ENCODE data around the gene KCNK1.
"Not testable (repeated sequence)": the region's sequence is repeated elsewhere in the genome, so short reads cannot be mapped to it uniquely, and the experiment has no call there.

The KCNK1 gene

GRCh38 chr1:233619414-233619813, 5.5 kb downstream of the KCNK1 start:
- not testable (repeated sequence) for H3K4me1 ChIP-seq (ENCODE audit: control insufficient read depth, insufficient read depth, low read length, poor library complexity, severe bottlenecking); H3K9me3 ChIP-seq (ENCODE audit: control insufficient read depth, low read length); H3K27ac ChIP-seq (ENCODE audit: insufficient read depth, low read length, poor library complexity, severe bottlenecking); H3K36me3 ChIP-seq (ENCODE audit: control insufficient read depth, insufficient read depth, low read length); H3K27me3 ChIP-seq (replicated peaks; ENCODE audit: control insufficient read depth, insufficient read depth, low read length, poor library complexity, severe bottlenecking); H3K4me3 ChIP-seq (ENCODE audit: insufficient read depth, low read depth, low read length, poor library complexity, severe bottlenecking); DNase-seq

DNA sequence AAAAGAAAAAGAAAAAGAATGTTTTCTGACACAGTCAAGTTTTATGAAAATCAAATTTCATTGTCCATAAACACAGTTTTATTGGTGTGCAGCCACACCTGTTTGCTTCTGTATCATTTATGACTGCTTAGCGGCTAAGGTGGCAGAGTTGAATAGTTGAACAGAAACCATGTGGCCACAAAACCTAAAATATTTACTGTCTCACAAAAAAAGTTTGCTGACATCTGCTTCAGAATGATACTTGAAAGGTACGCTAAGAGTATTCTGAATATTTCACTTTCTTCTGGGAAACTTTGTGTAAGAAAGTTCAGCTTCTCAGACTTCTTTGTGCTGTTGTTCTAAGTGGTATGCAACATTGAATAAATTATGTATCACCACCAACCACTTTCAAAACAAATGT, 6.2 kb downstream of the KCNK1 start:
- H3K4me3 ChIP-seq (ENCODE audit: insufficient read depth, low read depth, low read length, poor library complexity, severe bottlenecking) = no peak overlapping the region
- H3K36me3 ChIP-seq (ENCODE audit: control insufficient read depth, insufficient read depth, low read length) = no peaks in the 10 kb centered on the region
- DNase-seq = no peak
- no peak overlapping the region for H3K27ac ChIP-seq (ENCODE audit: insufficient read depth, low read length, poor library complexity, severe bottlenecking)
- no peaks in the 10 kb centered on the region for H3K9me3 ChIP-seq (ENCODE audit: control insufficient read depth, low read length)
- peaks cover 5% of the 10 kb centered on the region for H3K27me3 ChIP-seq (replicated peaks; ENCODE audit: control insufficient read depth, insufficient read depth, low read length, poor library complexity, severe bottlenecking)
- H3K4me1 ChIP-seq (ENCODE audit: control insufficient read depth, insufficient read depth, low read length, poor library complexity, severe bottlenecking) = no peaks in the 10 kb centered on the region

DNA sequence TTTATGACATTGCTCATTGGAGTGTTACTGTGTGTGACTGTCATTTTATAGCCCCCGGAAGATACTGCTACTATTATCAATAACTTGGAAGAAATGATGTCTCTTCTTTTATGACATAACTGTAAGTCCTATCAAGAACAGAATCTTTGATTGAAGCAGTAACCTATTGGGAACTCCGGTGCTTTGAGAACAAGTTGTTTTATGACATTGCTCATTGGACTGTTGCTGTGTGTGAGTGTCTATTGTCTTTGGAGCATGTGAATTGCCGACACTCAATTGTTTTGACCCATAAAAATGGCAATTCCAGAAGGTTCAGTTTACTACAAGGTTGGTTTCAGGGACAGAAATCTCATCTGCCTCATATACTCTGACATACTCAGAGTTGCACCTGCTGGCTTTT, 8.0 kb downstream of the KCNK1 start:
- no peaks in the 10 kb centered on the region for H3K36me3 ChIP-seq (ENCODE audit: control insufficient read depth, insufficient read depth, low read length)
- H3K9me3 ChIP-seq (ENCODE audit: control insufficient read depth, low read length) = no peaks in the 10 kb centered on the region
- H3K4me1 ChIP-seq (ENCODE audit: control insufficient read depth, insufficient read depth, low read length, poor library complexity, severe bottlenecking) = no peaks in the 10 kb centered on the region
- DNase-seq = no peak
- H3K27me3 ChIP-seq (replicated peaks; ENCODE audit: control insufficient read depth, insufficient read depth, low read length, poor library complexity, severe bottlenecking) = no peaks in the 10 kb centered on the region
- H3K4me3 ChIP-seq (ENCODE audit: insufficient read depth, low read depth, low read length, poor library complexity, severe bottlenecking) = no peak overlapping the region
- no peak overlapping the region for H3K27ac ChIP-seq (ENCODE audit: insufficient read depth, low read length, poor library complexity, severe bottlenecking)

DNA sequence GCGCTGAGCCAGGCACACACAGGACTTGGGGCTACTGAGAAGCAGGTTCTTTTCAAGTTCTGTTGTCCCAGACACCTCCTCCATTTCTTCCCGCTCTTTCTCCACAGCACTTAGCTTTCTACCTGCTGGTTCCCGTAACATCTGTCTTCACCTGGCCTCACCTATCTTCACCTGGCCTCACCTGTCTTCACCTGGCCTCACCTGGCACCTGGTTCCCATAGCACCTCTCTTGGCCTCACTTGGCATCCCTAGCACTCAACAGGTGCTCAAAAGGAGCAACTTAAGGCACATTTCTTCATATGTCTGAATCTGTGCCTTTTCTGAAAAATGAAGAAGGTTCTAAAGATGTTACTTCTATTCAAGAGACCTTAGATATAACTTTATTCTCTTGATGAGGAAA, 10.4 kb downstream of the KCNK1 start:
- H3K4me3 ChIP-seq (ENCODE audit: insufficient read depth, low read depth, low read length, poor library complexity, severe bottlenecking) = no peak overlapping the region
- no peaks in the 10 kb centered on the region for H3K4me1 ChIP-seq (ENCODE audit: control insufficient read depth, insufficient read depth, low read length, poor library complexity, severe bottlenecking)
- no peaks in the 10 kb centered on the region for H3K27me3 ChIP-seq (replicated peaks; ENCODE audit: control insufficient read depth, insufficient read depth, low read length, poor library complexity, severe bottlenecking)
- H3K27ac ChIP-seq (ENCODE audit: insufficient read depth, low read length, poor library complexity, severe bottlenecking) = no peak overlapping the region
- H3K36me3 ChIP-seq (ENCODE audit: control insufficient read depth, insufficient read depth, low read length) = no peaks in the 10 kb centered on the region
- no peak for DNase-seq
- no peaks in the 10 kb centered on the region for H3K9me3 ChIP-seq (ENCODE audit: control insufficient read depth, low read length)

DNA sequence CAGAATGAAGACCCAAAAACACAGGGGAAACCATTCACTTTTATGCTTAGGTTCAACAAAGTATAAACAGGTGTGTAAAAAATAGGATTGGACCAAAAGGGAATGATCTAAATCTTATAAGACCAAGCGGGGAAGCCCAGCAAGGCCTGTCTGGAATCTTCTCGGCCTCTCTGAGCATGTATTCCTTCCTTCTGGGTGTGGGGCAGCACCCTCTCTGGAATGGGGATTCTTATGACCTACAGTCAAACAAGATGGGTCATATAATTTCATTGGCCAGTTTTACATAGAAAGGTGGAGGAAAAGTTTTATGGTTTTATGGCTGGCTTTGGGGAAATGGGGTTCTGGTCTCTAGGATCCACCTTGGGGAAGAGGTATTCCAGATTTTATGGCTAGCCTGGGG, 11.2 kb downstream of the KCNK1 start:
- no peaks in the 10 kb centered on the region for H3K9me3 ChIP-seq (ENCODE audit: control insufficient read depth, low read length)

DNA sequence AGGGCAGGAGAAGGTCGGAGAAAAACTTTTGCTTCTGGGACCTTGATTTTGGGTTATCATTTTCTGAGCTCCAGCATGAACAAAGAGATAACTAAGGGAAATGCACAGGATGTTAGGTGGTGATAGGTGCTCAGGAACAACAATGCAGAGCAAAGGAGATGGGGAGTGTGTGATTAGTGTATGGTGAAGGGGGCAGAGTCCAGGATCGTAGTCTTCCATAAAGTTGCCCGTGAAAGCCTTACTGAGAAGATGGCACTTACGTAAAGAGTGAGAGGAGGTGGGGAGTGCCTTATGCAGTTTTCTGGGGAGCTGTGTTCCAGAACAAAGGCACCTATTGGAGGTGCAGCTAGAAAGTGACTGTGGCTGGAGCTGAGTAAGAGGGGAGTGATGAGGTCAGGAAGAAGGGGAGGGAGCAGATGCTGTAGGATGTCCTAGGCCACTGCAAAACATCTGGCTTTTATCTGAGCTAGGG, 11.6 kb downstream of the KCNK1 start:
- H3K36me3 ChIP-seq (ENCODE audit: control insufficient read depth, insufficient read depth, low read length) = no peaks in the 10 kb centered on the region
- no peak for DNase-seq

More for the DNA sequence above, 11.2 kb downstream of the KCNK1 start:
- no peaks in the 10 kb centered on the region for H3K36me3 ChIP-seq (ENCODE audit: control insufficient read depth, insufficient read depth, low read length)
- H3K27ac ChIP-seq (ENCODE audit: insufficient read depth, low read length, poor library complexity, severe bottlenecking) = no peak overlapping the region
- H3K4me1 ChIP-seq (ENCODE audit: control insufficient read depth, insufficient read depth, low read length, poor library complexity, severe bottlenecking) = no peaks in the 10 kb centered on the region
- no peak for DNase-seq
- no peak overlapping the region for H3K4me3 ChIP-seq (ENCODE audit: insufficient read depth, low read depth, low read length, poor library complexity, severe bottlenecking)
- H3K27me3 ChIP-seq (replicated peaks; ENCODE audit: control insufficient read depth, insufficient read depth, low read length, poor library complexity, severe bottlenecking) = no peaks in the 10 kb centered on the region

GRCh38 chr1:233627376-233627775, 13.5 kb downstream of the KCNK1 start:
- H3K36me3 ChIP-seq (ENCODE audit: control insufficient read depth, insufficient read depth, low read length) = no peaks in the 10 kb centered on the region
- H3K4me3 ChIP-seq (ENCODE audit: insufficient read depth, low read depth, low read length, poor library complexity, severe bottlenecking) = no peak overlapping the region
- H3K27me3 ChIP-seq (replicated peaks; ENCODE audit: control insufficient read depth, insufficient read depth, low read length, poor library complexity, severe bottlenecking) = no peaks in the 10 kb centered on the region
- no peaks in the 10 kb centered on the region for H3K9me3 ChIP-seq (ENCODE audit: control insufficient read depth, low read length)
- no peak for DNase-seq
- no peak overlapping the region for H3K27ac ChIP-seq (ENCODE audit: insufficient read depth, low read length, poor library complexity, severe bottlenecking)
- H3K4me1 ChIP-seq (ENCODE audit: control insufficient read depth, insufficient read depth, low read length, poor library complexity, severe bottlenecking) = no peaks in the 10 kb centered on the region

More for the DNA sequence above, 11.6 kb downstream of the KCNK1 start:
- Histone ChIP-seq H3K27ac (ENCODE audit: insufficient read depth, low read length, poor library complexity, severe bottlenecking) (no peak overlapping the region), H3K27me3 (replicated peaks; ENCODE audit: control insufficient read depth, insufficient read depth, low read length, poor library complexity, severe bottlenecking) (no peaks in the 10 kb centered on the region), H3K4me1 (ENCODE audit: control insufficient read depth, insufficient read depth, low read length, poor library complexity, severe bottlenecking) (no peaks in the 10 kb centered on the region), H3K4me3 (ENCODE audit: insufficient read depth, low read depth, low read length, poor library complexity, severe bottlenecking) (no peak overlapping the region), H3K9me3 (ENCODE audit: control insufficient read depth, low read length) (no peaks in the 10 kb centered on the region)

GRCh38 chr1:233627823-233628222, 13.9 kb downstream of the KCNK1 start:
- no peaks in the 10 kb centered on the region for H3K27me3 ChIP-seq (replicated peaks; ENCODE audit: control insufficient read depth, insufficient read depth, low read length, poor library complexity, severe bottlenecking)
- no peaks in the 10 kb centered on the region for H3K4me1 ChIP-seq (ENCODE audit: control insufficient read depth, insufficient read depth, low read length, poor library complexity, severe bottlenecking)
- H3K27ac ChIP-seq (ENCODE audit: insufficient read depth, low read length, poor library complexity, severe bottlenecking) = no peak overlapping the region
- DNase-seq = no peak
- no peak overlapping the region for H3K4me3 ChIP-seq (ENCODE audit: insufficient read depth, low read depth, low read length, poor library complexity, severe bottlenecking)
- H3K36me3 ChIP-seq (ENCODE audit: control insufficient read depth, insufficient read depth, low read length) = no peaks in the 10 kb centered on the region
- no peaks in the 10 kb centered on the region for H3K9me3 ChIP-seq (ENCODE audit: control insufficient read depth, low read length)

DNA sequence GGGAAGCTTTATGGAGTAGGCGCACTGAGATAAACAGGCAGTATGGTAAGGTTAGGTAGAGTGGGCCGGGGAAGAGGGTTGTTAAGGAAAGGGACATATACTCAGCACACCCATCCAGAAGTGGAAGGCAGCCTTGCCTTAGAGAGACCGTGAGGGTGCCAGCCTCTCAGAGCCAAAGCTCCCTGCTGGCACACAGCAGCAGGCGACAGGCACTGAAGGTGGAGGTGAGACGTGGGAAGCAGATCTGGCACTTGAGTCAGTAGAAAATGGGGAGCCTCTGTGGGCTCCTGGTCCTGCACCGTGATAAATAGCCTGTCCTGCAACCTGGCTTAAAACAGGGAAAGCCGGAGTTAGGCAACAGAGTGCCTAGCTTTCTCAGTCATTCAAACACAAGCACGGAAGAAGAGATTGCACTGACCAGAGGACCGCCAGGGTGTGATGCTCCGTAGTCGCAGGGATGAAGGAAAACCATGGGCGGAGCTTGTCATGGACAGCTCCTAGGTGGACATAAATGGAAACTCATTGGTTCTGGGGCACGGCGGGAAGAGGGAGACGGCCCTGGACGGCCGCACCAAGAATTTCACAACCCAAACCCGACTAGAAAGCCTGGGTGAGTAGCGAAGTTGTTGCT, 15.5 kb downstream of the KCNK1 start:
- no peak overlapping the region for H3K27ac ChIP-seq (ENCODE audit: insufficient read depth, low read length, poor library complexity, severe bottlenecking)
- H3K4me3 ChIP-seq (ENCODE audit: insufficient read depth, low read depth, low read length, poor library complexity, severe bottlenecking) = no peak overlapping the region
- no peaks in the 10 kb centered on the region for H3K4me1 ChIP-seq (ENCODE audit: control insufficient read depth, insufficient read depth, low read length, poor library complexity, severe bottlenecking)
- DNase-seq = no peak
- H3K27me3 ChIP-seq (replicated peaks; ENCODE audit: control insufficient read depth, insufficient read depth, low read length, poor library complexity, severe bottlenecking) = no peaks in the 10 kb centered on the region
- no peaks in the 10 kb centered on the region for H3K36me3 ChIP-seq (ENCODE audit: control insufficient read depth, insufficient read depth, low read length)
- H3K9me3 ChIP-seq (ENCODE audit: control insufficient read depth, low read length) = no peaks in the 10 kb centered on the region

DNA sequence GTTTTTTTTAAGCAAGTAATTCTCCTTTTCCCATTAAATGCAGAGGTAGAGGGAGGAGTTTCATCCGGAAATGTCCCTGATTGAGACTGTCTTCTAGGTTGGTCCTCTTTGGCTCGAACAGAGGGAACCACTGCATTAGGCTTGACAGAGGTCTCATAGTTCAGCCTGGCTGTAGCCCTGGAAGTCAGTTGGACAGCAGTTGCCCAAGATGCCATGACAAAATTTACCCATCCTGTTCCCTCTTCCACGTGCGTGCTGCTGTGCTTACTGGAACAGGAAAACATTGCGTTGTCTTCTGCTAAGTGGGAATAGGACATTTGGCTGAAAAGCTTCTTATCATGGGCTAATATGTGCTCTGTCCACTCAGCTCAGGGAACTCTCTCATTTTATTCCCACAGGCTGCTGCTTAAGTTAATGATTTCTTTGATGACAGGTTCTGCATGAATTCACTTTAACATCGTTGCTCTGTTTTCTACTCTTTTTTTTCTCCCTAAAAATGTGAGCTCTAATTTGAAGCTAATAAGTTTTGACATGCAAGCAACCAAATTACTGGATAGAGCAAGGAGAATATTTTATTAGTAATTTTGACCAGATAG, 18.0 kb downstream of the KCNK1 start:
- H3K27ac ChIP-seq (ENCODE audit: insufficient read depth, low read length, poor library complexity, severe bottlenecking) = no peak overlapping the region
- H3K27me3 ChIP-seq (replicated peaks; ENCODE audit: control insufficient read depth, insufficient read depth, low read length, poor library complexity, severe bottlenecking) = no peaks in the 10 kb centered on the region
- DNase-seq = no peak
- H3K4me3 ChIP-seq (ENCODE audit: insufficient read depth, low read depth, low read length, poor library complexity, severe bottlenecking) = no peak overlapping the region
- no peaks in the 10 kb centered on the region for H3K36me3 ChIP-seq (ENCODE audit: control insufficient read depth, insufficient read depth, low read length)
- no peaks in the 10 kb centered on the region for H3K4me1 ChIP-seq (ENCODE audit: control insufficient read depth, insufficient read depth, low read length, poor library complexity, severe bottlenecking)
- no peaks in the 10 kb centered on the region for H3K9me3 ChIP-seq (ENCODE audit: control insufficient read depth, low read length)
